A673 (cell line): ENCODE data around the gene RPL29. TPM values are rescaled to one million over a fixed set of nuclear protein-coding genes. Genes with fewer than 3 reads are reported as not detected.
A peak's percentile ranks its signal among the peaks of the same experiment; 100 is the strongest.

Experiments
- BruUV-seq: library from RNA; stranded (reverse); fragments of 400-500 nt; replicated peaks from 2 replicates; lab custom pipeline; 2021; lab: Mats Ljungman, UMichigan
- CTCF ChIA-PET: fragments of 300-600 bp; sonication (Branson Sonifier 250); formaldehyde crosslinking; loops from one replicate; lab custom pipeline; 2022; ENCODE audit warnings: antibody characterized with exemption; lab: Charles Lee
- POLR2A ChIA-PET: fragments of 300-600 bp; sonication (Branson Sonifier 250); formaldehyde crosslinking; loops from one replicate; lab custom pipeline; 2022; ENCODE audit warnings: antibody characterized with exemption; ENCODE audit not compliant: low non-redundant PET; lab: Charles Lee
- DNase-seq: peaks from one replicate; pipeline ENCODE4 v3.0.0-alpha.2; 2015; ENCODE audit warnings: low spot score
- H3K27ac ChIP-seq: fragments of 200-600 bp; sonication (generic); 2 replicates; pipeline ENCODE4 v1.5.1; 2016; ENCODE audit warnings: mixed run types, low read depth, mild to moderate bottlenecking, mixed read lengths, antibody characterized with exemption, low read length; ENCODE audit not compliant: poor library complexity, severe bottlenecking
- H3K27me3 ChIP-seq: fragments of 200-600 bp; sonication (generic); replicated peaks from 2 replicates; pipeline ENCODE4 v1.6.1; 2017; ENCODE audit warnings: mixed run types, low read depth, mild to moderate bottlenecking, mixed read lengths, antibody characterized with exemption, low read length; ENCODE audit not compliant: insufficient read depth, poor library complexity
- H3K36me3 ChIP-seq: fragments of 200-600 bp; sonication (generic); 2 replicates; pipeline ENCODE4 v1.6.1; 2016; ENCODE audit warnings: mixed run types, mild to moderate bottlenecking, mixed read lengths, antibody characterized with exemption, low read length; ENCODE audit not compliant: insufficient read depth, poor library complexity, severe bottlenecking
- H3K4me1 ChIP-seq: fragments of 200-600 bp; sonication (generic); 2 replicates; pipeline ENCODE4 v1.6.1; 2017; ENCODE audit warnings: mixed run types, mild to moderate bottlenecking, mixed read lengths, antibody characterized with exemption, low read length; ENCODE audit not compliant: insufficient read depth, poor library complexity, severe bottlenecking
- H3K4me3 ChIP-seq: fragments of 200-600 bp; sonication (generic); 2 replicates; pipeline ENCODE4 v1.5.1; 2016; ENCODE audit warnings: low read depth, mixed run types, mild to moderate bottlenecking, mixed read lengths, low read length; ENCODE audit not compliant: poor library complexity, severe bottlenecking
- H3K9me3 ChIP-seq: fragments of 200-600 bp; sonication (generic); 2 replicates; pipeline ENCODE4 v1.6.1; 2016; ENCODE audit warnings: mixed run types, low read depth, mild to moderate bottlenecking, mixed read lengths, antibody characterized with exemption, low read length; ENCODE audit not compliant: poor library complexity, severe bottlenecking
- CTCF ChIP-seq: fragments of 300-800, 200-600 bp; sonication (generic); conservative IDR thresholded peaks from 2 replicates; pipeline ENCODE4 v1.5.1; 2017; ENCODE audit warnings: low read depth, mild to moderate bottlenecking, antibody characterized with exemption, low read length, moderate library complexity, mixed read lengths
- EZH2 ChIP-seq: fragments of 200-600 bp; sonication (generic); IDR thresholded peaks from 2 replicates; pipeline ENCODE4 v1.6.1; 2017; ENCODE audit warnings: borderline replicate concordance, low read depth, mild to moderate bottlenecking, mixed read lengths, antibody characterized with exemption, low read length; ENCODE audit not compliant: poor library complexity, severe bottlenecking
- intact Hi-C: fragments of 100-400 bp; cut with micrococcal nuclease; formaldehyde crosslinking; loops from one replicate; pipeline ENCODE4 v1.10.0; 2022; ENCODE audit not compliant: unreplicated experiment
- total RNA-seq: library from RNA; stranded (reverse); gene quantifications from 2 replicates; pipeline ENCODE4 v1.2.3, GENCODE V29; 2021

The RPL29 gene
- total RNA-seq, 1 experiment from 2014 or later: 624 TPM

GRCh38 chr3:51953445-51953844 is 42.2 kb downstream of the RPL29 start:
- Histone ChIP-seq H3K27me3 (no peaks in the 10 kb centered on the region), H3K4me1 (no peaks in the 10 kb centered on the region), H3K36me3 (no peaks in the 10 kb centered on the region), H3K9me3 (no peaks in the 10 kb centered on the region), H3K27ac (no peak overlapping the region), H3K4me3 (no peak overlapping the region)
- intact Hi-C loops: no loop called here
- BruUV-seq: no TSS peak
- DNase-seq: peak; percentile 45
- TF ChIP-seq EZH2 (no peak), CTCF (no peak)
- CTCF ChIA-PET: no interaction called here
- POLR2A ChIA-PET: no interaction called here

- Histone ChIP-seq H3K36me3 (no peaks in the 10 kb centered on the region), H3K27ac (no peak overlapping the region), H3K9me3 (no peaks in the 10 kb centered on the region), H3K27me3 (no peaks in the 10 kb centered on the region), H3K4me1 (no peaks in the 10 kb centered on the region), H3K4me3 (no peak overlapping the region)
- intact Hi-C loops: no loop called here
- CTCF ChIA-PET: no interaction called here
- no TSS peak for BruUV-seq
- TF ChIP-seq EZH2 (no peak), CTCF (no peak)
- POLR2A ChIA-PET: no interaction called here
- no peak for DNase-seq
Observed at GRCh38 chr3:51950899-51951298, 44.8 kb downstream of the RPL29 start.

GRCh38 chr3:51949121-51949520 is 46.6 kb downstream of the RPL29 start:
- intact Hi-C loops: no loop called here
- no TSS peak for BruUV-seq
- TF ChIP-seq EZH2 (no peak), CTCF (no peak)
- H3K27me3 ChIP-seq: no peaks in the 10 kb centered on the region
- no peaks in the 10 kb centered on the region for H3K9me3 ChIP-seq
- POLR2A ChIA-PET: no interaction called here
- H3K4me1 ChIP-seq: no peaks in the 10 kb centered on the region
- no peak for DNase-seq
- no peak overlapping the region for H3K27ac ChIP-seq
- H3K4me3 ChIP-seq: no peak overlapping the region
- CTCF ChIA-PET: no interaction called here
- no peaks in the 10 kb centered on the region for H3K36me3 ChIP-seq
